Activated naive CD8-positive, alpha-beta T cell treated with anti-CD3 and anti-CD28 coated beads, Interleukin-2, amount 10 ng/mL, durations not matched to agents 7 days and 5 days (primary cell): ENCODE data around the gene LSAMP. TPM values are rescaled to one million over a fixed set of nuclear protein-coding genes. Genes with fewer than 3 reads are reported as not detected.

Experiments
- ATAC-seq: fragments of 150-1000 bp; cut with Tn5 transposase; one replicate; pipeline ENCODE4 v1.10.0; 2021; ENCODE audit warnings: low read depth, moderate library complexity
- POLR2A ChIA-PET: fragments of 350-600 bp; sonication (Branson Sonifier 250); formaldehyde crosslinking; loops from one replicate; lab custom pipeline; 2021; ENCODE audit warnings: antibody characterized with exemption; lab: Charles Lee
- DNase-seq: peaks from one replicate; pipeline ENCODE4 v3.0.0; 2021
- H3K27ac Mint-ChIP-seq: one replicate; pipeline ENCODE4 v1.8.0; 2022; ENCODE audit warnings: mild to moderate bottlenecking, mixed read lengths
- H3K27me3 Mint-ChIP-seq: one replicate; pipeline ENCODE4 v1.8.0; 2022; ENCODE audit warnings: mild to moderate bottlenecking, moderate library complexity, mixed read lengths
- H3K36me3 Mint-ChIP-seq: one replicate; pipeline ENCODE4 v1.8.0; 2021; ENCODE audit warnings: mild to moderate bottlenecking, mixed read lengths
- H3K4me1 Mint-ChIP-seq: one replicate; pipeline ENCODE4 v1.8.0; 2021; ENCODE audit warnings: mixed read lengths
- H3K4me3 Mint-ChIP-seq: one replicate; pipeline ENCODE4 v1.8.0; 2022; ENCODE audit warnings: mild to moderate bottlenecking, moderate library complexity, mixed read lengths
- H3K9me3 Mint-ChIP-seq: one replicate; pipeline ENCODE4 v1.8.0; 2021; ENCODE audit warnings: mixed read lengths
- total RNA-seq, 2 experiments: library from RNA; stranded (reverse); gene quantifications; one replicate each; pipeline ENCODE4 v1.2.3, GENCODE V29; 2021

Gene LSAMP
- total RNA-seq, 2 experiments from 2014 or later: not detected

DNA sequence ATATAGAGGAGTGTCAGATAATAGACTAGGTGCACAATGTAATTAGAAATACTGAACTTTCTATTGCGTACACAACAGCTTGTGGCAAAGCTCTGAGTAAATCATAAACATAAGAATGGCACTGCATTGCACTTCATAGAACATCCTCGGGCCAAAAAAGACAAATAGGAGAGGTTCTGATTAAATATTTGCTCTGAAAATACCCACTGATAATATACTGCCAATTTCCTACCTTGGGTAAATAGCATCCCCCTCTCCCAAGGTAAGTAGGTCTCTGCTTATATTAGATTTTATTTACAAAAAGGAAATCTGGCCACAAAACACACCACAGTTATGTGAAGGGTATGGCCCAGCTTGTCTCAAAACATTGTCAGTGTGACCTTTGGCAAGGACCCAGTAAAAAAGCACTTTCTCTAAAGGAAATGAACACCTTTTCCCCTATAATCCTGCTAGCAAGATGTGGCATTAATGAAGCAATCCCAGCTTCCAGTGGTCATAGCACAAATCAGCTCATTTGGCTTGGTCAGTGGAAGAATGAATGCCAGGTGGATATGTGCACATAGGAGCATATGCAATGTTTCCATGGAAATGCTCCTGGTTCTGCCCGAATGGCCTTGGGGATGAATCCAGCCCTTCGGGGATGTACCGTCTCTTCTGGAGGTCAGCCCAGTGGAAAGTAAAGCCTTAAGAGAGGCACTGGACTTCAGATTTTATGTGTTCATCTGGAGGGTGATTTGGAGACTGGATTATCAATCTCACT lies 315.9 kb downstream of the LSAMP start:
- POLR2A ChIA-PET: no interaction called here
- Mint-ChIP-seq H3K36me3 (no peaks in the 10 kb centered on the region), H3K4me3 (no peak overlapping the region), H3K4me1 (no peaks in the 10 kb centered on the region), H3K27me3 (no peaks in the 10 kb centered on the region), H3K27ac (no peak overlapping the region), H3K9me3 (no peaks in the 10 kb centered on the region)
- no peak for DNase-seq
- ATAC-seq: no peak

- DNase-seq: no peak
- POLR2A ChIA-PET: no interaction called here
- Mint-ChIP-seq H3K4me3 (no peak overlapping the region), H3K27ac (no peak overlapping the region), H3K27me3 (no peaks in the 10 kb centered on the region), H3K36me3 (no peaks in the 10 kb centered on the region), H3K9me3 (no peaks in the 10 kb centered on the region), H3K4me1 (no peaks in the 10 kb centered on the region)
- no peak for ATAC-seq
Observed at GRCh38 chr3:116127464-116127863, 317.8 kb downstream of the LSAMP start.

- DNase-seq: no peak
- POLR2A ChIA-PET: no interaction called here
- Mint-ChIP-seq H3K36me3 (no peaks in the 10 kb centered on the region), H3K27me3 (no peaks in the 10 kb centered on the region), H3K4me3 (no peak overlapping the region), H3K27ac (no peak overlapping the region), H3K4me1 (no peaks in the 10 kb centered on the region), H3K9me3 (no peaks in the 10 kb centered on the region)
- no peak for ATAC-seq
Observed at GRCh38 chr3:116124166-116124565, 321.1 kb downstream of the LSAMP start.

- no peak for DNase-seq
- no peak overlapping the region for H3K27ac Mint-ChIP-seq
- H3K4me3 Mint-ChIP-seq: no peak overlapping the region
- H3K27me3 Mint-ChIP-seq: no peaks in the 10 kb centered on the region
- H3K9me3 Mint-ChIP-seq: no peaks in the 10 kb centered on the region
- POLR2A ChIA-PET: no interaction called here
- H3K36me3 Mint-ChIP-seq: no peaks in the 10 kb centered on the region
- H3K4me1 Mint-ChIP-seq: no peaks in the 10 kb centered on the region
- ATAC-seq: no peak
Observed at GRCh38 chr3:116118475-116119169, 326.7 kb downstream of the LSAMP start.

- Mint-ChIP-seq H3K4me3 (no peak overlapping the region), H3K4me1 (no peaks in the 10 kb centered on the region), H3K27me3 (no peaks in the 10 kb centered on the region), H3K27ac (no peak overlapping the region), H3K36me3 (no peaks in the 10 kb centered on the region), H3K9me3 (no peaks in the 10 kb centered on the region)
- ATAC-seq (no peak), DNase-seq (no peak)
- POLR2A ChIA-PET: no interaction called here
Observed at GRCh38 chr3:116114586-116114985, 330.7 kb downstream of the LSAMP start.

DNA sequence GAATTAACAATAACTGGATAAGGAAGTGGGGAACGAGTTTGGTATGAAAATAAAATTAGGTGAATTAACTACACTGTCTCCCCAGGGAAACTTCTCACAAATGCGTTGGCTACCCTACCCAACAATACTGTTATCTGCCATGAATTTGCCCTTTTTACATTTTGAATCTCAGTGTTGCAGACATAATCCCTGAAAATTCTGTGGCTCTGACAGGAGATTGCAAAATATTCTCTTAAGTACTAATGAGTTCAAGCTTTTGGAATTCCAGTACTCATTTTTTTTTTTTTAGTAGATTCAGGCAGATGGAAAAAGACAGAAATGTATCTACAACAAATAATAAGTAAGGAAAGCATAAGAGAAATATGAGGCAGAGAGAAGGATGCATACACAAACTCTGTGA lies 332.6 kb downstream of the LSAMP start:
- H3K27ac Mint-ChIP-seq: no peak overlapping the region
- POLR2A ChIA-PET: no interaction called here
- DNase-seq (no peak), ATAC-seq (no peak)
- no peaks in the 10 kb centered on the region for H3K36me3 Mint-ChIP-seq
- no peaks in the 10 kb centered on the region for H3K4me1 Mint-ChIP-seq
- H3K27me3 Mint-ChIP-seq: no peaks in the 10 kb centered on the region
- no peak overlapping the region for H3K4me3 Mint-ChIP-seq
- H3K9me3 Mint-ChIP-seq: peaks cover 1% of the 10 kb centered on the region

DNA sequence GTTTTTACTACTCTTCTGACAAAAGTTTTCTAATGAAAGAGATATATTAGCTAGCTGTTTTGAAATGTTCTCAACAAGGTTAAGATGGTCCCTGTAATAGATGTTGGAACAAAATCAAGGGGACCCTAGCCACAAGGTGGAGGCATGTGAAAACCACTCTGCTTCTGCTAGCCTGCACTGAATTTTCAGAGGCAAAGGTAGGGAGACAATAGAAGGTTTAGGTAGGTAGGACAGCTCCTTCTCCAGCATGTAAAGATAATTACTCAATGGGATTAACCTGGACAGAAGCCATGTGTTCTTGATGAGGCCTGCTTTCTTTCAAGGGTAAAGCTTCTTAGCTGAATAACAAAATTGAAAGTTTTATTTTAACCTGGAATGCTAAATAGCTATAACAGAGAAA lies 333.5 kb downstream of the LSAMP start:
- no peaks in the 10 kb centered on the region for H3K27me3 Mint-ChIP-seq
- no peak overlapping the region for H3K4me3 Mint-ChIP-seq
- peaks cover 1% of the 10 kb centered on the region for H3K9me3 Mint-ChIP-seq
- DNase-seq (no peak), ATAC-seq (no peak)
- H3K4me1 Mint-ChIP-seq: no peaks in the 10 kb centered on the region
- no peaks in the 10 kb centered on the region for H3K36me3 Mint-ChIP-seq
- H3K27ac Mint-ChIP-seq: no peak overlapping the region
- POLR2A ChIA-PET: no interaction called here

DNA sequence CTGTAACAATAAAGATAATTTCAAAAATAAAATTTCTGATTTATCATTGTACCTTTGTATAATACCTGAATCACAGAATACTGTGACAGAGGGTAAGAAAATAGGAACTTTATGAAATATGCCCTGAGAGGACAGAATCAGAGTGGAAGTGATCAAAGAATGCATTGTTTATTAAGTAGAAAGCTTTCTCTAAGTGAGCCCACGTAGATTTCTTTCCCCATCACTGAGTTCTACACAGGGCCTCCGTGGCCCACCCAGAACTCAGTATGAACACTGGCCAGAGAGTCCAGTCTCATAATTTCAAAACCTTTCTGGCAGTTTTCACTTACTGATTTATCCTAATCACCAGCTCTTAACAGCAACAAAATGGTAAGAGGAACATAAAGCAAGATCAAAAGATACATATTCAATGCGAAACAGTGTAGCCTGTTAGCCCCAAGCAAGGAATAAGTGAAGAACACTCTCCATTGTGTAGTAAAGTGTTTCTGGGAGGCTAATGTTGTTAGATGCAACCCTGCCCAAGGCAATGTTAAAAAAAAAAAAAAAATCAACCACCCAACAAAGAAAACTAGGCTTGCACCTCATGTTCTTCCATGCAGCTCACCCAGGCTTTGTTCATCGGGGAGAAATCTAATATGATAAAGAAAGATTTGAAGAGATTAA lies 341.3 kb downstream of the LSAMP start:
- H3K4me1 Mint-ChIP-seq: no peaks in the 10 kb centered on the region
- ATAC-seq: no peak
- POLR2A ChIA-PET: no interaction called here
- H3K4me3 Mint-ChIP-seq: no peak overlapping the region
- peaks cover 3% of the 10 kb centered on the region for H3K9me3 Mint-ChIP-seq
- DNase-seq: no peak
- H3K36me3 Mint-ChIP-seq: no peaks in the 10 kb centered on the region
- H3K27me3 Mint-ChIP-seq: no peaks in the 10 kb centered on the region
- H3K27ac Mint-ChIP-seq: no peak overlapping the region

DNA sequence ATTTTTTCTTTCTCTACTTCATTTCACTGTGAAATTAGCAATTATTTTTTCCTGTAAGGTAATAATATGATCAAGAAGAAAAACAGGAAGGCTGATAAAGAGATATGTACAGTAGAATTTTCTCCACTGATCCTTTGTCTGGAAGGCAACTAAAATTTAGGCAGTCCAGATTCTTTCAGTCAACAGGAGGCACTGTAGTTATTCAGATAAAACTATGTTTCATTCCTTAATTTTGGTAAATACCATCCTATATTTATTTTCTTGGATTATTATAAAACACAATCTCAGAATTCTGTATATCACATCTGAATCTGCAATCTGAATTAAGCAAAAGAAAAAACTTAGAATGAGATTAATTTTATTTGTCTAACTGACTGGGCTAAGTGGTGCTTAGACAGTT lies 343.2 kb downstream of the LSAMP start:
- H3K4me1 Mint-ChIP-seq: no peaks in the 10 kb centered on the region
- no peaks in the 10 kb centered on the region for H3K27me3 Mint-ChIP-seq
- peaks cover 4% of the 10 kb centered on the region for H3K9me3 Mint-ChIP-seq
- no peak for ATAC-seq
- no peak for DNase-seq
- no peak overlapping the region for H3K4me3 Mint-ChIP-seq
- H3K27ac Mint-ChIP-seq: no peak overlapping the region
- POLR2A ChIA-PET: no interaction called here
- H3K36me3 Mint-ChIP-seq: no peaks in the 10 kb centered on the region

GRCh38 chr3:116097226-116097625 lies 348.1 kb downstream of the LSAMP start:
- no peak for DNase-seq
- H3K9me3 Mint-ChIP-seq: peaks cover 4% of the 10 kb centered on the region
- H3K4me1 Mint-ChIP-seq: no peaks in the 10 kb centered on the region
- H3K36me3 Mint-ChIP-seq: no peaks in the 10 kb centered on the region
- no peak overlapping the region for H3K4me3 Mint-ChIP-seq
- no peaks in the 10 kb centered on the region for H3K27me3 Mint-ChIP-seq
- no peak overlapping the region for H3K27ac Mint-ChIP-seq
- no peak for ATAC-seq
- POLR2A ChIA-PET: no interaction called here

GRCh38 chr3:116096631-116097030 lies 348.7 kb downstream of the LSAMP start:
- H3K4me3 Mint-ChIP-seq: no peak overlapping the region
- no peaks in the 10 kb centered on the region for H3K36me3 Mint-ChIP-seq
- ATAC-seq (no peak), DNase-seq (no peak)
- POLR2A ChIA-PET: no interaction called here
- no peaks in the 10 kb centered on the region for H3K4me1 Mint-ChIP-seq
- H3K9me3 Mint-ChIP-seq: peaks cover 4% of the 10 kb centered on the region
- no peak overlapping the region for H3K27ac Mint-ChIP-seq
- no peaks in the 10 kb centered on the region for H3K27me3 Mint-ChIP-seq

DNA sequence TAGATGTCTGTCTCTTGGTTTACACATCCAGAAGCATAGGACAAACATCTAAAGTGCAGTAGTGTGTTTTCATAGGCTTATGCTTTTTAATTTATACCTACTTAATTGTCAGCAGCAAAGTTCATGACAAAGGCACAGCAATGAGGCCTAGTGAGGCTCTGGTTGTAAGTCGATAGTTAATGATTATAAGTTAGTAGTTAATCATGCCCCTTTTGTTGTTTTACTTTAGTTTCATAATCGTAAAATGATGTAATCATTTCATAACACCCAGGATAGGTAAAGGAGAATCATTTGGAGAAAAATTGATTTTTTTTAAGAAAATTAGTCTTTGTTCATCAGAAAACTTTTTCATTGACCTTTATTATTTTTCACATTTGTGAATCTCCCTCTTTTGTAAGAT lies 351.9 kb downstream of the LSAMP start:
- Mint-ChIP-seq H3K27ac (no peak overlapping the region), H3K4me1 (no peaks in the 10 kb centered on the region), H3K9me3 (peaks cover 3% of the 10 kb centered on the region), H3K4me3 (no peak overlapping the region), H3K36me3 (no peaks in the 10 kb centered on the region), H3K27me3 (no peaks in the 10 kb centered on the region)
- ATAC-seq (no peak), DNase-seq (no peak)
- POLR2A ChIA-PET: no interaction called here

GRCh38 chr3:116087426-116087825 lies 357.9 kb downstream of the LSAMP start:
- Mint-ChIP-seq H3K27ac (no peak overlapping the region), H3K27me3 (no peaks in the 10 kb centered on the region), H3K4me3 (no peak overlapping the region), H3K36me3 (no peaks in the 10 kb centered on the region), H3K9me3 (peaks cover 5% of the 10 kb centered on the region), H3K4me1 (no peaks in the 10 kb centered on the region)
- DNase-seq (no peak), ATAC-seq (no peak)
- POLR2A ChIA-PET: no interaction called here
